GM18507 (cell line): ENCODE measurements around the gene HIPK2.

Experiments
- DNase-seq: peaks from one replicate; pipeline ENCODE4 v3.0.0; 2011; ENCODE audit warnings: low read depth; ENCODE audit not compliant: insufficient read length; ENCODE audit errors: extremely low spot score
- FAIRE-seq: peaks from 2 replicates; lab custom pipeline; 2011; peaks lifted over from hg19 to GRCh38; lab: Jason Lieb, UNC

Gene HIPK2

GRCh38 chr7:139645572-139646523 is 131.9 kb downstream of the HIPK2 start:
- FAIRE-seq (peak; percentile 78), DNase-seq (peak; percentile 28)

GRCh38 chr7:139643951-139644585 is 133.7 kb downstream of the HIPK2 start:
- DNase-seq: no peak
- no peak for FAIRE-seq

GRCh38 chr7:139642283-139642682 is 135.5 kb downstream of the HIPK2 start:
- DNase-seq: no peak
- FAIRE-seq: no peak

GRCh38 chr7:139641337-139641992 is 136.3 kb downstream of the HIPK2 start:
- DNase-seq (no peak), FAIRE-seq (no peak)

- FAIRE-seq: no peak
Measured at GRCh38 chr7:139640681-139641080, 137.1 kb downstream of the HIPK2 start.

GRCh38 chr7:139639563-139639962 is 138.2 kb downstream of the HIPK2 start:
- FAIRE-seq (no peak), DNase-seq (no peak)

More at GRCh38 chr7:139640681-139641080, 137.1 kb downstream of the HIPK2 start:
- DNase-seq: no peak

GRCh38 chr7:139635526-139636302 is 142.1 kb downstream of the HIPK2 start:
- no peak for FAIRE-seq

GRCh38 chr7:139634087-139634486 is 143.7 kb downstream of the HIPK2 start:
- FAIRE-seq: no peak
- no peak for DNase-seq

More at GRCh38 chr7:139635526-139636302, 142.1 kb downstream of the HIPK2 start:
- DNase-seq: no peak

GRCh38 chr7:139631520-139632031 is 146.2 kb downstream of the HIPK2 start:
- DNase-seq (no peak), FAIRE-seq (no peak)

- FAIRE-seq (no peak), DNase-seq (no peak)
Measured at GRCh38 chr7:139630643-139631519, 146.9 kb downstream of the HIPK2 start.

- no peak for DNase-seq
- FAIRE-seq: no peak
Measured at GRCh38 chr7:139629392-139630082, 148.3 kb downstream of the HIPK2 start.

- no peak for DNase-seq
- FAIRE-seq: no peak
Measured at GRCh38 chr7:139627831-139628230, 150.0 kb downstream of the HIPK2 start.

GRCh38 chr7:139626817-139627216 is 151.0 kb downstream of the HIPK2 start:
- FAIRE-seq (no peak), DNase-seq (no peak)

GRCh38 chr7:139623518-139623917 is 154.3 kb downstream of the HIPK2 start:
- DNase-seq (no peak), FAIRE-seq (no peak)

- DNase-seq: peak; percentile 36
- peak; percentile 70 for FAIRE-seq
Measured at GRCh38 chr7:139620676-139621344, 157.0 kb downstream of the HIPK2 start.

GRCh38 chr7:139619367-139619657 is 158.5 kb downstream of the HIPK2 start:
- DNase-seq: no peak
- FAIRE-seq: no peak
